Measurements from ENCODE around the gene REN. TPM values are rescaled to one million over a fixed set of nuclear protein-coding genes. Genes with fewer than 3 reads are reported as not detected.
A peak's percentile ranks its signal among the peaks of the same experiment; 100 is the strongest.

Gene REN
- total RNA-seq, 1 experiment from 2014 or later, result 15.6 TPM

DNA sequence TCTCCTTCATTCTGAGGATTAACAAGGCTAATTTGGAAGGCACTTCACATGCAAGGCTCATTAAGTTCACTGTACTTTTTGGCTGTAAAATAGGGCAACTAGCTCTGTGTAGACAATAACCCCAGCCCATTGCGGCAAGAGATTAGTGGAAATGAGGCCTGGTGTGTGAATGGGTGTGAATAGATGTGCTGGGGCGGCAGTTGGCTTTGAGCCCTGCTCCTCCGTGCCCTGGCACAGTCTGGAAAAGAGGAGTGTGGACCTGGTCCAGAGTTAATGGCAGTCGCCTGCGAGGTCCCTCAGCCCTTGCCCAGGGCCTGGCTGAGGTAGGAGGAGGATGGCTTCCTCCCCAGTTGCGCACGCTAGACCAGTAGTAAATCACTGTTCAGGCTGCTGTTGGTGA lies 25.3 kb upstream of the REN start:
- no peak for DNase-seq (ENCODE audit: low spot score)

DNA sequence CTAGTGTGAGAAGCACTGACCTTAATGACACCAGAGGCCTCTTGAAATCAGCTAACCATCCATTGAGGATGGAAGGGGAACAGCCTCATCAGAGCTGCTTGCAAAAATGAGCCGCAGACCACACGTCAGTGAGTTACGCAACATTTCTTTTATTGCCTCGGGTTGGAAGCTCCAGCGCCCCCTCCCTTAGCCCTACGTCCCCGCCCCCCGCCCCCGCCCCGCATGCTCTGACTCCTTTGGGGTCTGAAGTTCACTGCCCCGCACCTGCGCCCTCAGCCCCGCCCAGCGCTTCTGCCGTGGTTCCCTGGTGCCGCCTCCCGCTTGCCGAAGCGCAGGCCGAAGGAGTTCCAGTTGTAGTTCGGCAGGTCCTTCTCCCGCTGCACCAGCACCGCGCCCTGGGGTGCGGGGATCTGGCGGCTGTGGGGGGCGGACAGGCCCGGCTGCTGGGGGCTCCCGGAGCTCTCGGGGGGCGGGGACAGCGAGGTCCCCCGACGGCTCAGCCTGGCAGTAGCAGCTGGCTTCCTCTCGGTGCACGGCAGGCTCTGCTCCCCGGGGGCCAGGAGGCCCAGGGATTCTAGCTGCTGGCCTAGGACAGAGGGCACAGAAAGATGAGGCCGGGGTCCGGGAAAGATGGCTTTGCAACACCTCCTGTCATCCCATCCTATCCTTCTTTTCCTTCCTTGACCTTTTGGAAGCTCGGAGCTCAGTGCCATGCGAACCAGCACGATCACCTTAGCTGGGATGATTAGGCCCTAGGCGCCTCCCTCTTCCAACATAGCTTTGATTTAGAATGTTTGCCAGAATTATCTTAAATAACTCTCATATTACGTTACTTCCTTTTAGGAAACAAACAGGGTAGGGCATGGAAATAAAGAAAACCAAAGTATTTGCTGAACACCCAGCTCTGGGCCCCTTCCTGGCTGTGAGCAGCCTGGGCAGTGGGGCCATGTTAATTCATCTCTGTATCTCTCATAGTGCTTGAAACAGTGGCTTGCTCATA lies 24.4 kb upstream of the REN start:
- no peak for DNase-seq (ENCODE audit: low spot score)

GRCh38 chr1:204188959-204189639 lies 23.0 kb upstream of the REN start:
- no peak for DNase-seq (ENCODE audit: low spot score)

- DNase-seq (ENCODE audit: low spot score), result no peak
Measured at GRCh38 chr1:204186597-204186996, 20.5 kb upstream of the REN start.

DNA sequence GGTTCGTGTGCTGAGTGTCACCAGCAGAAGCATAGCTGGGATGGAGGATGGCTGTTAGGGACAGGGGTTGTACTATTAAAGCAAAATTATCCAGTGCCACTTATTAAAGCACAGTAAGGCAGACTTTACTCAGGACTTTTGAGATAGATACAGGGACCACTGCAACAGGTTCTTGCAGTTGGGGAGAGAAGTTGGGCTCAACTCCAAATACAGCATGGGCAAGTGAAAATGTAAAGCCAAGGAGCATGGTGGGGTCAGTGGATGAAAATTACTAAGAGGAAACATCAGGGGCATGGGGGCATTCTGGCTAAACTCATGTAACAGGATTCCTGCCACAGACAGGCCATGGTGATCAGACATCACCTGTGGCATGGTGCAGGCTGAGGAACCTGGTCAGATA lies 15.0 kb upstream of the REN start:
- DNase-seq (ENCODE audit: low spot score), result no peak

DNA sequence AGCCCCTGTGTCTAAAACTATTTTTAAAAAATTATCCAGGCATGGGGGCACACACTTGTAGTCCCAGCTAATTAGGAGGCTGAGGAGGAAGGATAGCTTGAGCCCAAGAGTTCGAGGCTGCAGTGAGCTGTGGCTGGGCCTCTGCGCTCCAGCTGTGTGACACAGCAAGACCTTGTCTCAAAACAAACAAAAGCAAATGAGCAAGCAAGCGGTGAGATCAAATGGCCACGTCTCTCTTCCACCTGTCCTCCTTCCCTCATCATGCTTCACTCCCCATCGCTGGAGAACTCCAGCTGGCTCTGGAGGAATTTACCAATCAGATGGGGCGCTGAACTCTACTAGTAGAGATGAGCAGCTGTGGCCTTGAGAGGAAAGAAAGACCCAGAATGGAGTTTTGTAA lies 14.0 kb upstream of the REN start:
- DNase-seq (ENCODE audit: low spot score), result no peak

DNA sequence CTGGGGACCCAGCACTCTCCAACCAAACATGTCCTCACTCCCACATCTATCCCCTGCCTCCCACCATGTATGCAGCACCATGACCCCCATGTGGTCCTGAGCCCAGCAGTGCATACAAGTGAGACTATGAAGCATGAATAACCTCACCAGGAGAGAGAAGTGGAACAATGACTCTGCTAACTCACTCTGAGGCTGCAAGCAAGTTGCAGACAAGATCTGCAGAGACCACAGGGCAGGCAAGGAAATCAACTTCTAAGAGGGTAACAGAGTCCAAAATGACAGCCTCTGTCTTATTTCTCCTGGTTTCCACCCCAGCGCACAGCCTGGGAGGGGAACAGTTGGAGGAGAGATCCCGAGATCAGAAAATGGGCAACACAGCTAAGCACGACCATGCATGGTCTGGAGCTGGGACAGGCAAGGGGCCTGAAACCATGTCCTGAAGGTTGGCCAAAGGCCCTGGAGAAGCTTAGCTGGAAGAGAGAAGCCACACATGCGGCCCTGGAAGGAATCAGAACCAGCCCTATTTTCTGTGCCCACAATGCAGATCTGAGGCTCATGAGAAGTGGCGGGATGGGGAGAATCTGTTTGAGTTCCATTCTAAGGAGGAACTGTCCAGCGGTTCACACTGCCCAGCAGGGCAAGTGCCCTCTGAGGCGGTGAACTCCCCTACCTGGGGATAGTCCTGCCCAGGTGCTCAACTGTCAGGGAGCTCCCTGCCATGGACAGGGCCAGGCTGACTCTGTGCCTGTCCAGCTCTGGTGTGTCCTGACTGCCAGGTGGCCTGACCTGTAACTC lies 12.5 kb upstream of the REN start:
- DNase-seq (ENCODE audit: low spot score), result no peak

DNA sequence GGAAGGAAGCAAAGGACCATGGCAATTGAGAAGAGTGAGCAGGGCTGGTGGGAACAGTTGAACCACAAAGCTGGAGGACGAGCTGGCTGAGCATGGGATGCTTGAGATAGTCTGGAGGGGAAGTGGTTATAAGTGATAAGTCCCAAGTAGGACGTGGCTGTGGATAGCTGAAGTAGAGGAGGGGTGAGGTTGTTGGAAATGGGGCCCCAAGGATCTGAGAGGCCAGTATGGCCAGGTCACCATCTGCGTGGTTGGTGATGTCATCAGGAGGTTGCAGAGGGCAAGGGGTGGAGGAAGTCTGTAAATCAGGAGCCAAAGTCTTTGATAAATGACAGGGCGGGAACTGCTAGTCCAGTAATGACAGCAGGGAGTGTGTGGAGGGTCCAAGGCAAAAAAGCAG lies 11.0 kb upstream of the REN start:
- DNase-seq (ENCODE audit: low spot score), result no peak

DNA sequence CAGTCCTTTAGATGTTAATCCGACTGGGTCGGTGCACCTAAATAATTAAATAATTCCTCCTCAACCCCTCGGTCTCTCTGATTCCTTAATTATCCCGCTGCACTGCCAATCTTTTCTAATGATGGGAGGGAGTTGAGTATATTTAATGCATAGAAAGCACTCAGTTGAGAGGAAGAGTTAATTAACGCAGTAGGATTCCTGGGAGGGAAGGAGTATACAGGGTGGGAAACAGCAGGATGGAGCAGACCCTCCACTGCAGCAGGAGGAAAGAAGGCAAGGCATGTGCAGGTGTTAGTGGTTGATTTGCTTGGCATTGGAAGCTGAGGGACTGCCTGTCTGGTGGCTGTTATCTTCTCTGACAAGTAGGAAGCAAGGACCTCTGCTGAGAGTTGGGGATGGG lies 9.9 kb upstream of the REN start:
- DNase-seq (ENCODE audit: low spot score), result no peak

GRCh38 chr1:204174958-204175357 lies 8.8 kb upstream of the REN start:
- peak; percentile 44 for DNase-seq (ENCODE audit: low spot score)

GRCh38 chr1:204172404-204173029 lies 6.4 kb upstream of the REN start:
- DNase-seq (ENCODE audit: low spot score), result no peak

GRCh38 chr1:204171751-204172178 lies 5.6 kb upstream of the REN start:
- peak; percentile 82 for DNase-seq (ENCODE audit: low spot score)

GRCh38 chr1:204170494-204171155 lies 4.5 kb upstream of the REN start:
- no peak for DNase-seq (ENCODE audit: low spot score)

GRCh38 chr1:204169858-204170257 lies 3.7 kb upstream of the REN start:
- no peak for DNase-seq (ENCODE audit: low spot score)

- no peak for DNase-seq (ENCODE audit: low spot score)
Measured at GRCh38 chr1:204167730-204168129, 1.6 kb upstream of the REN start.

DNA sequence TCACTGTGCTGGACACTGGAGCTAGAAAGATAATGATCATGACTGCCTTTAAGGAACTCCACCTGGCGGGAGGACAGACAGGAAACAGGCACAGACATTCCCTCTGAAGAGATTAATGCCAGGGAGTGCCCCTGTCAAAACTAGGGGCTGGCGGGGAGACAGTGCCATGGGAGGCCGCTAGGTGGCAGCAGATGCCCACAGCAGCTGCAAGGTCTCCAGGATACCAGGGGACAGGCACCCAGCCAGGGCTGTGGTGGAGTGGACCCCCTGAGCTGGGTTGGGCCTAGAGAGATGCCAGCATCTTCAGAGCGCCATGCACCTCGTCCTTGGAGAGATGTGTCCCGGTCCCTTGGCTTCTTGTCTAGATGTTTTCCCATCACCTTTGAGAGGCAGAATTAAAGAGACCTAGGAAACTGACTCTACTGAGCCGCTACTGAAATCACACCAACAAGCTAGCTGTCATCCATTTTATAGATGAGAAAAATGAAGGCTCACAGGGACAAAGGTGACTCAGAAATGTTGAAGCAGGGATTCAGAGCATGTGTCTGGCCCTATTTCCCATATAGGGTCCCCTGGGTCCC lies 3.6 kb downstream of the REN start:
- DNase-seq (ENCODE audit: low spot score), result peak; percentile 95

- DNase-seq (ENCODE audit: low spot score), result no peak
Measured at GRCh38 chr1:204161609-204162493, 4.3 kb downstream of the REN start.

DNA sequence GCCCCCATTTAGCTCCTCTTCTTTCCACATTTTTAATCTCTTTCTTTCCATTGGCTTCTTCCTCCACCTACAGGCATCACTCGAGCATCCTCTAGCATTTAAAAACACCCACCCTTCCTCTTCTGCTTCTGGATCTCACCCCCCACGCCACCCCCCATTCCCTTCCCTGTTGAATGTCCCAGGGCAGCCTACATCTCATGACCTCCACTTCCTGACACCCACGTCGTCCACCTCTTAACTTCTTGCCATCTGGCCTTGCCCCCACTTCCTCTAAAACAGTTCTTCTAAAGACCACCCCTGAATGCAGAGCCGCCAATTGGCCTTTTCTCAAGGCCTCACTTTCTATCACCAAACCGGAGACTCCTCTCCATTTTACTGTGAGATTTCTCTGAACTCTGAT lies 8.2 kb downstream of the REN start:
- DNase-seq (ENCODE audit: low spot score), result no peak

DNA sequence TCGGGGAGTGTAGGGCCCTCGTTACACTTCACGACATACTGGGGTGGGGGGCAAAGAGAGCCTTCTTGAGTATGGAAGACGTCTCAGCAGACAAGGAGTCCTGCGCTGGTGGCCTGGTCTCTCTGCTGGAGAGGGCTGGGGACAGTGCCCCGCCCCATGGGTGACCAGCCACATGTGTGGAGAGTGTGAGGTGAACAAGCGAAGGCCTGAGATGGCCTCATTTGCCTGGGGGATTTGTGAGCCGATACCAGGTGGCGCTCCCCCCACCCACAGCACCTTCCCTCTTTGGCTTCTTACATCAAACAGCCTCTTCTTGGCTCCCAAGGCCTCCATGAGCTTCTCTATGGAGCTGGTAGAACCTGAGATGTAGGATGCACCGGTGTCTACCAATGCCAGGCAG lies 10.3 kb downstream of the REN start:
- DNase-seq (ENCODE audit: low spot score), result no peak

Data from HT-29 (cell line).